GM12891 (cell line): ENCODE data around the gene CBARP.

Experiments used
- POLR2A ChIP-seq: IDR thresholded peaks from 2 replicates; pipeline ENCODE4 v1.6.1; 2011; ENCODE audit warnings: low read depth, low read length, control low read depth
- POLR2AphosphoS5 ChIP-seq: IDR thresholded peaks from 2 replicates; pipeline ENCODE4 v1.6.1; 2011; ENCODE audit warnings: low read depth, low read length, control low read depth
- SPI1 ChIP-seq: IDR thresholded peaks from 2 replicates; pipeline ENCODE4 v1.6.1; 2011; ENCODE audit warnings: low read depth, low read length, control low read depth
- TAF1 ChIP-seq: IDR thresholded peaks from 2 replicates; pipeline ENCODE4 v1.6.1; 2011; ENCODE audit warnings: low read depth, low read length, control low read depth

DNA sequence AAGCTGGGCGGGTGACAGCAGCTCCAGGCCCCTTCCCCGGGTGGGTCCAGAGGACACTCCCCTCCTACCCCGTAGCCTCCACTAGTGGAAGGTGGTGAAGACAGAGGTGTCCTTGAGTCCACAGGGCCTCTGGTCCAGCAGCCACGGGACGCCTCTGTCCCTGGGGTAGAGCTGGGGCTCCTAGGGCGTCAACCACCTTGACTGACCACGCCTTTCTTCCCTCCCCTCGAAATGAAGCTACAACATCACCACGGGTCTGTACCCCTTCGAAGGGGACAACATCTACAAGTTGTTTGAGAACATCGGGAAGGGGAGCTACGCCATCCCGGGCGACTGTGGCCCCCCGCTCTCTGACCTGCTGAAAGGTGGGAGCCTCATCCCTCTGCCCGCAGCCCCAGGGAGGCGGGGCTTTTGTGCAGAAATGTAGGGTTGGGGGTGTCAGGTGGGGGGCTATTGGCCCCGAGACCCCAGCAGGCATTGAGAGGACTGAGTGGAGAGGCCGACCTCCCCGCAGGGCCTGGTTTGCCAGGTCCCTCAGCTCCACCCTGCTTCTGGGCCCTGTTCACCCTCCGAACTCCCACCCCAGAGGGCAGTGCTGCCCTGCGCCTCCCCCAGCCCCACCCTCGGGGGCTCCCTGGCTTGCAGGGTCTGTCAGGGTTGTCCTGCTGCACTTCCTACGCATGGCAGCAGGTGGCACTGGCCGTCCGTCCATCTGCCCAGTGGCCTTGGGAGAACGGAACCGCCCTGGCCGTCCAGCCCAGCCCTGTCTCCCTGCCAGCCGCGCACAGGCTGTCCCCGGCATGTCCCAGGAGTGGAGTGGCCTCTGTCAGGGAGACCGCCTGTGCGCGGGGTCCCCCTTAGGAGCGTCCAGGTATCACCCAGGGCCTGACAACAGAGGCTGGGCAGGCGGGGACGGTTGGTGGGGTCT is 16.6 kb downstream of the CBARP start:
- no peak for TF ChIP-seq POLR2A
- TF ChIP-seq TAF1 = no peak
- TF ChIP-seq POLR2AphosphoS5 = no peak
- no peak for TF ChIP-seq SPI1
